ENCODE measurements around the gene PEX26.

DNA sequence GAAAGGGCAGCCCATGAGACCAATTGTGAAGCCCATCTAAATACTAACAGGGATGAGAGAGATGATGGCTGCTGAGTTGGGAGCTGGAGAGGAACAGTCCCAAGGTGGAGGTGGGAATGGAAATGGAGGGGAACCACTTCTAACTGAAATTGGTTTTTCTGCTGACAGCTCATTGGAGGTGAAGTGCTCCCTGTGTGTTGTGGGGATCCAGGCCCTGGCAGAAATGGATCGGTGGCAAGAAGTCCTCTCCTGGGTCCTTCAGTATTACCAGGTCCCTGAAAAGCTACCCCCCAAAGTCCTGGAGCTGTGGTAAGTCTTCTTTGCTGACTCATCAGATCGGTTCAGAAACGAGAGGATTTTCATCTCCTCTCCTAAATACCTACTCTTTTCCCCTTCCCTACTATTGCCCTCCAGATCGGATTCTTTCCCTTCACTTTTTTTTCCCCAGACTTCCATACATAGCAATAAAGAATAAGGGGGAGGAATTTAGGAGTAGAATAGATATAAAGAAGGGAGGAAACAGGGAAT is 2.0 kb downstream of the PEX26 start:
- TF ChIP-seq, protein P1, sequence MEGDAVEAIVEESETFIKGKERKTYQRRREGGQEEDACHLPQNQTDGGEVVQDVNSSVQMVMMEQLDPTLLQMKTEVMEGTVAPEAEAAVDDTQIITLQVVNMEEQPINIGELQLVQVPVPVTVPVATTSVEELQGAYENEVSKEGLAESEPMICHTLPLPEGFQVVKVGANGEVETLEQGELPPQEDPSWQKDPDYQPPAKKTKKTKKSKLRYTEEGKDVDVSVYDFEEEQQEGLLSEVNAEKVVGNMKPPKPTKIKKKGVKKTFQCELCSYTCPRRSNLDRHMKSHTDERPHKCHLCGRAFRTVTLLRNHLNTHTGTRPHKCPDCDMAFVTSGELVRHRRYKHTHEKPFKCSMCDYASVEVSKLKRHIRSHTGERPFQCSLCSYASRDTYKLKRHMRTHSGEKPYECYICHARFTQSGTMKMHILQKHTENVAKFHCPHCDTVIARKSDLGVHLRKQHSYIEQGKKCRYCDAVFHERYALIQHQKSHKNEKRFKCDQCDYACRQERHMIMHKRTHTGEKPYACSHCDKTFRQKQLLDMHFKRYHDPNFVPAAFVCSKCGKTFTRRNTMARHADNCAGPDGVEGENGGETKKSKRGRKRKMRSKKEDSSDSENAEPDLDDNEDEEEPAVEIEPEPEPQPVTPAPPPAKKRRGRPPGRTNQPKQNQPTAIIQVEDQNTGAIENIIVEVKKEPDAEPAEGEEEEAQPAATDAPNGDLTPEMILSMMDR (IDR thresholded peaks at IDR 0.05 in 2 of 3, conservative IDR thresholded peaks at IDR 0.05 in 1 of 3; ENCODE audit: insufficient read depth in 2 of 3, low read depth in 1 of 3, low read length in 3 of 3): no peak
- TF ChIP-seq, protein P2, sequence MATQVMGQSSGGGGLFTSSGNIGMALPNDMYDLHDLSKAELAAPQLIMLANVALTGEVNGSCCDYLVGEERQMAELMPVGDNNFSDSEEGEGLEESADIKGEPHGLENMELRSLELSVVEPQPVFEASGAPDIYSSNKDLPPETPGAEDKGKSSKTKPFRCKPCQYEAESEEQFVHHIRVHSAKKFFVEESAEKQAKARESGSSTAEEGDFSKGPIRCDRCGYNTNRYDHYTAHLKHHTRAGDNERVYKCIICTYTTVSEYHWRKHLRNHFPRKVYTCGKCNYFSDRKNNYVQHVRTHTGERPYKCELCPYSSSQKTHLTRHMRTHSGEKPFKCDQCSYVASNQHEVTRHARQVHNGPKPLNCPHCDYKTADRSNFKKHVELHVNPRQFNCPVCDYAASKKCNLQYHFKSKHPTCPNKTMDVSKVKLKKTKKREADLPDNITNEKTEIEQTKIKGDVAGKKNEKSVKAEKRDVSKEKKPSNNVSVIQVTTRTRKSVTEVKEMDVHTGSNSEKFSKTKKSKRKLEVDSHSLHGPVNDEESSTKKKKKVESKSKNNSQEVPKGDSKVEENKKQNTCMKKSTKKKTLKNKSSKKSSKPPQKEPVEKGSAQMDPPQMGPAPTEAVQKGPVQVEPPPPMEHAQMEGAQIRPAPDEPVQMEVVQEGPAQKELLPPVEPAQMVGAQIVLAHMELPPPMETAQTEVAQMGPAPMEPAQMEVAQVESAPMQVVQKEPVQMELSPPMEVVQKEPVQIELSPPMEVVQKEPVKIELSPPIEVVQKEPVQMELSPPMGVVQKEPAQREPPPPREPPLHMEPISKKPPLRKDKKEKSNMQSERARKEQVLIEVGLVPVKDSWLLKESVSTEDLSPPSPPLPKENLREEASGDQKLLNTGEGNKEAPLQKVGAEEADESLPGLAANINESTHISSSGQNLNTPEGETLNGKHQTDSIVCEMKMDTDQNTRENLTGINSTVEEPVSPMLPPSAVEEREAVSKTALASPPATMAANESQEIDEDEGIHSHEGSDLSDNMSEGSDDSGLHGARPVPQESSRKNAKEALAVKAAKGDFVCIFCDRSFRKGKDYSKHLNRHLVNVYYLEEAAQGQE (IDR thresholded peaks at IDR 0.05; ENCODE audit: borderline replicate concordance): no peak
- TF ChIP-seq, protein P2 (CRISPR knock-in tag; IDR thresholded peaks at IDR 0.05; ENCODE audit: low read depth): no peak
- TF ChIP-seq ZNF830 (CRISPR knock-in tag; IDR thresholded peaks at IDR 0.05) (no peak), BHLHE40 (IDR thresholded peaks at IDR 0.05; ENCODE audit: low read length) (no peak), POLR2A (conservative IDR thresholded peaks at IDR 0.05) (no peak), TARDBP (IDR thresholded peaks at IDR 0.05) (no peak), CHD2 (IDR thresholded peaks at IDR 0.05; ENCODE audit: low read depth, low read length) (no peak), EZH2 (IDR thresholded peaks at IDR 0.05; ENCODE audit: borderline replicate concordance, low read depth, low read length) (no peak), TGIF2 (CRISPR knock-in tag; IDR thresholded peaks at IDR 0.05) (no peak), PHF8 (IDR thresholded peaks at IDR 0.05; ENCODE audit: borderline replicate concordance, low read length) (no peak), TBL1XR1 (IDR thresholded peaks at IDR 0.05; ENCODE audit: low read length in 2 of 2) (no peak), RBFOX2 (IDR thresholded peaks at IDR 0.05; ENCODE audit: low read depth, low read length) (no peak), SIN3A (IDR thresholded peaks at IDR 0.05; ENCODE audit: borderline replicate concordance in 2 of 2, control insufficient read depth in 1 of 2, low read depth in 2 of 2, low read length in 2 of 2) (no peak), SAFB2 (IDR thresholded peaks at IDR 0.05; ENCODE audit: borderline replicate concordance, low read depth, low read length, severe bottlenecking) (no peak)
